LNCAP (cell line): ENCODE data around the gene G3BP1.

Source experiments
- CTCF ChIP-seq: fragments of 450-650 bp; IDR thresholded peaks from 2 replicates; pipeline ENCODE4 v1.5.1; 2017; ENCODE audit warnings: mild to moderate bottlenecking

The G3BP1 gene

GRCh38 chr5:151819830-151820229, 48.1 kb downstream of the G3BP1 start:
- TF ChIP-seq CTCF, result no peak

GRCh38 chr5:151820271-151820670, 48.5 kb downstream of the G3BP1 start:
- no peak for TF ChIP-seq CTCF

GRCh38 chr5:151820903-151821302, 49.1 kb downstream of the G3BP1 start:
- no peak for TF ChIP-seq CTCF

- no peak for TF ChIP-seq CTCF
Measured at GRCh38 chr5:151822141-151822540, 50.4 kb downstream of the G3BP1 start.

GRCh38 chr5:151825445-151825844, 53.7 kb downstream of the G3BP1 start:
- peak; percentile 80 for TF ChIP-seq CTCF

- no peak for TF ChIP-seq CTCF
Measured at GRCh38 chr5:151829370-151829769, 57.6 kb downstream of the G3BP1 start.

GRCh38 chr5:151846765-151847164, 75.0 kb downstream of the G3BP1 start:
- TF ChIP-seq CTCF, result no peak

- TF ChIP-seq CTCF, result no peak
Measured at GRCh38 chr5:151847871-151848270, 76.1 kb downstream of the G3BP1 start.
